UCSD-AML1 (cell line): Measurements from ENCODE around the gene SUSD1.
"Not testable (repeated sequence)": the region's sequence is repeated elsewhere in the genome, so short reads cannot be mapped to it uniquely, and the experiment has no call there.

Experiments used
- DNase-seq: peaks from one replicate; lab custom pipeline; 2025; ENCODE audit not compliant: unreplicated experiment; lab: John Stamatoyannopoulos, UW

SUSD1 gene

DNA sequence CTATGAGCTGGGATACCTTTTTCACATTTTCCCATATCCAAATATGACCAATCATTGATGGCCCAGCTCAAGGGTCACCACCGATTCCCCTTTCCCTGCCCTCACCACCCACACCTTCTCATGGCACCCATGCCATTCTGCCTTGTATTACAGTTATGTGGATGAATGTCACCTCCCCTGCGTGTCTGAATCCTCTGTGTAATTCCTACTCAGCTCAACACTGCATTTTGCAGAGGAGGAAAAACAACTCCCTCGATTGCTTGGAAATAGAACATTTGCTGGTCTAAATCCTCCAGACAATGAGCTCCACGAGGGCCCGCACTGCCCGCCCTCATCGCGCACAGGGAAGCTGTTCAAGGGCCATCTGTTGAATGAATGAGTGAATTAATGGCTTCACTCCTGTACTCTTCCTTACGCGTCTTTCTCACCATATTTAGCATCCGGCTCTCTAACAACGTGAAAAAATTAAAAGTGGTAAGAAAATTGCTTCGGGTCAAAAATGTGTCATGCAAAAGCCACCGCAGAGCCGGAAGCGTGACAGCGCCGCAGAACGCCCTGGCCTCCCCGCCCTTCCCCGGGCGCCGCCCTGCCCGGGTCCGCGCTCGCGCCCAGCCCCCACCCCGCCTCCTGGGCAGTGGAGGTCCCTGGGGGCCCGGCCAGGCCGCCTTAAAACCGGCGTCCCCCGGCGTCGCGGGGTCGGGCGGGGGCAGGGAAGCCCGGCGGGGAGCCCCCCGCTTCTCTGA lies 704 bp downstream of the SUSD1 start:
- DNase-seq: peak; percentile 87

DNA sequence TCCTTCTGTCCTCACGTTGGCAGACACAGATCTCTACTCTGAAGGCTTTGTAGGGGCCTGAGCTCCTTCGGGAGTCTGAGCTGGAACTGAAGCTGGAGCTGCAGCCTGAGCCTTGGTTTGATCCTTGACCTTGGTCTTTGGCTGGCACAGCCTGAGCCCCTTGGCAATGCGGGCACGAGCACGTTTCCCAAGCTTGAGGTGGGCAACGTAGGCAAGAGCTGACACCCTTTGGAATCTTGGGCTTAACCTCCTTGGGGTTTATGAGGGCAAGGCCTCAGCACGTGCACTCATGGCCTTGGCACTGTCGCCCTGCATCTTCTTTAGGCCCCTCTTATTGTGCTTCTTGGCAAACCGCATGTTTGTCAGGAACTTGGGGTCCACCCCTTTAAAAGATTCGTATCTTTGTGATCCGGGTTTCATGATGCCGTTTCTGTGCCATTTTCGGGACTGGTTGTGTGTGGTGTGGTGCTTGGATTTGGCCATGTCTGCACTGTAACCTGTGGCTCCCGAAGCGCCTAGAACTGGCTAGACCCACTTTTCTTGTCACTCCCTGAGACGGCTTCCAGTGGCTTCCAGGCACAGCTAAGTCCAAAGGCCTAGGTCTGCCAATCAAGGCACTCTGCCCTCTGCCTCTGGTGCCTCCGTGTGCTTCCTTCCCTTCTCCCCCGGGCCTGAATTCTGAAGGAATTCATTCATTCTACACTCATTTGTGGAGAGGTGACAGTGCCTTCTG lies 1.4 kb downstream of the SUSD1 start:
- peak; percentile 22 for DNase-seq

DNA sequence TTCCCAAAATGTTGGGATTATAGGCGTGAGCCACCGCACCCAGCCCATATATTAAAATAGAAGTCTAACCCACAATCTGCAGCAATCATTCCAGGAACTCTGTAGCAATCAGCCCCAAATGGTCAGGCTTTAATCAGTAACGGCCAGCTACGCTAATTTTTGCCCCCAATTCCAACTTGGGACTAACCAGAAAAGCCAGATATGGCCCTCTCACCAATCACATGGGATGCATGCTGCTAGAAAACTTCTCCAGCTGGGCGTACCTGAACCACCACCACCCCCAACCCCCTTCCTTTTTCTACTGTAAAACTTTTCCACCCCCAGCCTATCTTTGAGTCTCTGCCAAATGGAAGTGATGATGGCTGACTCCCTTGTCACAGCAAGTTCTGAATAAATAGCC lies 4.1 kb downstream of the SUSD1 start:
- no peak for DNase-seq

DNA sequence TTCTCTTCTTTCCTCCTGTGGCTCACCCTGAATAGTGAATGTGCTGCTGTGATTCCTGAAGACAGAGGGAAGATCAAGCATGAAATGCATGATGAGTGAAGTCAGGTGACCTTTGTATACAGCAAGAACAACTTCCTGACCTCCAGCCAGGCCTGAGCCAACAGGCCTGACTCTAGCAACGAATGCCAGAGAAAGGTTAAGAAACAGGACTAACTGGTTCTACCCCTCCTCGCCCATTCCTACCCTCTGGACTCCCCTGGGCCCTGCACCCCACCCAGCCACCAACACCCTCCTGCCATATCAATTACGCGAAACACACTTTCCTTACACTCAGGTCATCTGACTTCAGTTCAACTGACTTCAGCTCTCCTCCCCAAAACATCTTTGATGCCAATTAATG lies 4.9 kb downstream of the SUSD1 start:
- DNase-seq: no peak

DNA sequence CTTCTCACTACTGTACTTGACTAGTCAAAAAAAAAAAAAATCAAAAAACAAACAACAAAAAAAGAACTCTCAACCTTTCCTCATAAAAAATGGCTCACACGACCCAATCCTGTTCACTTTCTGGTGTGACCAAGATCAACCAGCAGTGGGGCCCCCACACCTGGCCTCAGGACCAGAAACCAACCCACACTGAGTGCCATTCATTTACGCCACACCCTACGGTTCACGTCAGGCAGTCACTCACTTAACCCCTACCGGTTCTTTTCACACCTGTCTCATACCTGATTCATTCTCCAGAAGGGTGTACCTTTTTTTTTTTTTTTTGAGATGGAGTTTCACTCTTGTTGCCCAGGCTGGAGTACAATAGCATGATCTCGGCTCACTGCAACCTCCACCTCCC lies 5.7 kb downstream of the SUSD1 start:
- DNase-seq: no peak

DNA sequence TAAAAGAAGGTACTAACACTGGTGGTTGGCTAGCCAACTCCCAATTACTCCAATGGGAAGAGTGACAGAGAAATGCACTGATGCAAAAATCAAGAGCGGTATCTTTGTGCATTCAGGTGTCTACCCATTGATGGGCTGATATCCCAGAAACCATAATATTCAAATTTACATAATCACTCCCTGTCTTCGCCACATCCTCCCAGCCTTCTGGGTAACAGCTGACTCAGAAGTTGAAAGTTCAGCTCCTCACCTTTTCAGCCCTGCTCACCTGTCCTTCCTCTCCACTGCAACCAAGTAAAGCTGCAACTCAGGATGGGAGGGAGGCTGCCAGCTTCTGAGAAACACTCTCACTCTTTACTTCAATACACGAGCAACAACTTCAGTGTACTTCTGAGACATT lies 6.9 kb downstream of the SUSD1 start:
- DNase-seq: no peak

DNA sequence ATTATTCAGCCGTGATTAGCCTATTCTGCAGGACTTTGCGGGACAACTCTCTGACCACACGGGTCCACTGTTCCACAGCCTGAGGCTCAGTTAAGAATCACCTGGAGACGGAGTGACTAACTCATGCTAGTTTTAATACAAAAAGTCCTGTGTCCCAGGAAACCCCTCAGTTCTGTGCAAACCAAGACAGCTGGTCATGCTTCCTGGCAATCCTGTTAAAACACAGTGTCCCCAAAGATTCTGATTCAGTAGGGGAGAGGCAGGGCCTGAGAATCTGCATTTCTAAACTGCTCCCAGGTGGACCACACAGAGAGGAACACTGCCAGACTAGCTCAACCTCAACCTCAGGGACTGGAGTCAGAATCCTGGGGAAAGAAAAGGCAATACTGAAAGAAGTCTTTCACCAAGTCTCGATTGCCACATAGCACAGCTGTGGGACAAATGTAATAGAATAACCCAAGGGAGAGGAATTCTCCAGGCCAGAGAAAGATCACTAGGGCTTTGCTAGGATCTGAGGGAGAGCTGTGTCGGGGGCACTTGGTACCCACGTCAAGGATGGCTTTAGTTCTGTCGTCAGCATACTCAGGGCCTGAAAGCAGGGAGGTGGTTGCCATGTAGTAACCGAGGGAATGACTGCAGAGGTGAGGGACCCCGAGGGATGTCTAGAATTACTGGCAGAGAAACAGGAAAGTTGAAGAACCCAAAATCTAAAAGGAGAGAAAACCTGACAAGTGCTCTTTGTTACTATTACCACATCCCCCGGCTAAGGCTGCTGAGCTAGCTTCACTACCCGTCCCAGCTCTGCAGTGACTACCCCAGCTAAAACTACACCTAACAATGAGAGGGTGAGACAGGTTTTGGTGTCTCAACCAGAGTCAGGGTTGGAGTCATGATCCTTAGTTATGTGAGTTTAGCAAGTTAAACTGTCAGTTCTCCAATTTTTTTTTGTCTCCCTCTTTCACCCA lies 8.6 kb downstream of the SUSD1 start:
- DNase-seq: peak; percentile 18

DNA sequence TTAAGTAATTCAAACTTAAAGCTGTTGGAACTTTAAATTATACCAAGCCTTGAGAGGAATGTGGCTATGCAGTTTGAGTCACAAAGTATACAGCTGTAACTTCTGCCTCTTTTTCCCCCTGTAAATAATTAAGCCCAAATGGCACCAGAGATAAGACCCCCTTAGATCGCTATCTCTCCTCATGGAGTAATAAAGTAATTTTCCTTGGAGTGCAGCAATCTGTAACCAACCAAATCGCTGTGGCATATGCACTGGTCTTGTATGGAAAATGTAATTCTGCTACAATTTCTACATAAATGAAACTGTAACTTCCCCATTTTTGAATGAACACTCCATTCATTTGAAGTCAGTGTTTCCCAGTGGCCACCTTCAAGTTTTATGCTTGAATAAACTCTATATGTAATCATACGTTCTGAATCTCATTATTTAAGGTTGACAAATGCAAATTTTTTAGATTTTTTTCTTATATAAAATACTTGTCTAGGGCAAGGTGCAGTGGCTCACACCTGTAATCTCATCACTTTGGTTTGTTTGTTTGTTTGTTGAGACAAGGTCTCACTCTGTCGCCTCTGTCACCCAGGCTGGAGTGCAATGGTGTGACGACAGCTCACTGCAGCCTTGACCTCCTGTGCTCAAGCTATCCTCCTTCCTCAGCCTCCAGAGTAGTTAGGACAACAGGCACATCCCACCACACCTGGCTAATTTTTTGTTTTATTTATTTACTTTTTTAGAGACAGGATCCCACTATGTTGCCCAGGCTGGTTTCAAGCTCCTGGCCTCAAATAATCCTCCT lies 12.3 kb downstream of the SUSD1 start:
- DNase-seq: no peak

DNA sequence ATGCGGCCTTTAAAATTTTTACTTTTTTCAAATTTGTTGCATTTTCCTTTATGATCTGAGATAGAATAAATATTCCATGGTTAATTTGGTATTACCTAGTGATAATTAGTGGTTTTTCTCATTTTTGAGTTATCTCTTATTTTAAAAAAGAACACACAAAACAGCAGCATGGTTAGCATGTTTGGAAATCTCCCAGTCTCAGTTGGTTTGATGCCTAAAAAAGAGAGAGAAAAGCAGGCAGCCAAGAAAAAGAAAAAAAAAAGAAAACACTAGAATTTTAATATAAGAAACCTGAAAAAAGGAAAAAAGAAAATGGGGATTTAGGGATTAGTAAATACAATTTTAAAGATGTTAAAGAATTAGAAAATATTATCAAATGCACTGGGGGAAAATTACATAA lies 15.3 kb downstream of the SUSD1 start:
- no peak for DNase-seq

DNA sequence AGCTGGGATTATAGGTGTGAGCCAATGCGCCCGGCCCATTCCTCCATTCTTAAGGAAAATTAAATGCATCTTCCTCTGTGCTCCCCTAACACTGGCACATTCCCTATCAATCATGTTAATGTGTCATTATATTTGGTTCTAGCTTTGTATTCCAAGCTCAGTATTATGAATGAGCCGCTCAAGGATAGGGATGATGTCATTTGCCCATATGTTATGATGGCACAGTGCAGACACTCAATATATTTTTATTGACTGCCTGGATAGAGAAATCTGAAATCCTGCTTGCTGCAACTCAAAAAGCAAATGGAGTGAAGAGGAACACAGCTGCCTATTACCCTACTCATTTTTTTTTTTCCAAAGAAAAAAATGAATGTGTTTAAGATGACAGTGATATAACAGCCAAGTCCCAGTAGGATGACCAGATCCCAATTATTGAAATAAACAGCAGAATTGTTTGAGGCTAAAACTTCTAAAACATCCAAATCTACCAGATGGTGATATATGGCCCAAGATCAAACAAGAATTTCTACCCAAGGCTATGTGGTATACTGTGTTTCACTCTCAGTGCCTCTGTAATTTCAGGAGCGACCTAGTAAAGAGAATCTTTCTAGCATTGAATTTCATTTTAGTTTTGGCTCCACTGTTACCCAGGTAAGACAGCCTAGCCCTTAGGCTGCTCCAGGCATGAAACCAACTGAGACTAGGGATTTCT lies 16.3 kb downstream of the SUSD1 start:
- DNase-seq: no peak

DNA sequence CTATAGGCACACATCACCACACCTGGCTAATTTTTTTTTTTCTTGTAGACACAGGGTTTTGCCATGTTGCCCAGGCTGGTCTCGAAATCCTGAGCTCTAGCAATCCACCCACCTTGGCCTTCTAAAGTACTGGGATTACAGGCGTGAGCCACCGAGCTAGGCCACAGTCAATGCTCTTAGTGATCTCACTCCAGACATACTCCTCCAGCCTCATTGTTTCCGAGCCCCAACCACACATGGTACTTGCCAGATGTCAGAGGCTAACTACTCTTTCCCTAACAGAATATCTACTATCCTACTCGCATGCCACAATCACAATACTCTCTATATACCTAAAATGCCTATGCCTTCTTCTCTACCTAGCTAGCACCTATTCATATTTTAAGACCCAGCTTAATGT lies 17.1 kb downstream of the SUSD1 start:
- no peak for DNase-seq

DNA sequence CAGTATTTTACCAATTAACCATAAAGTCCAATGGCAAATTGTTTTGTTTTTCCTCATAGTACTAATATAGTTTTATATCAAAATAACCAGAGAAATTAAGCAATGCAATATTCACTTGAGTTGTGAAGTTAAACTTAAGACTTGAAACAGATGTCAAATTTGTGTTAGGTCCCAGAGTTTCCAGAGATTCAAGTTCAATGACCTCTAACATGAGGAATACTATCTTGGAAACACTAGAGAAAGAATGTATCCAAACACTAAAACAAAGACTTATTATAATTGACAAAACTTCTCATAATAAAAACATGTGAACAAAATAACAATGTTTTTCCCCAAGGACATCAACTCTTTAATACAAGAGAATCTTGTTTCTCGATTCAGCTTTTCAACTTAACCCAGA lies 18.0 kb downstream of the SUSD1 start:
- DNase-seq: no peak

DNA sequence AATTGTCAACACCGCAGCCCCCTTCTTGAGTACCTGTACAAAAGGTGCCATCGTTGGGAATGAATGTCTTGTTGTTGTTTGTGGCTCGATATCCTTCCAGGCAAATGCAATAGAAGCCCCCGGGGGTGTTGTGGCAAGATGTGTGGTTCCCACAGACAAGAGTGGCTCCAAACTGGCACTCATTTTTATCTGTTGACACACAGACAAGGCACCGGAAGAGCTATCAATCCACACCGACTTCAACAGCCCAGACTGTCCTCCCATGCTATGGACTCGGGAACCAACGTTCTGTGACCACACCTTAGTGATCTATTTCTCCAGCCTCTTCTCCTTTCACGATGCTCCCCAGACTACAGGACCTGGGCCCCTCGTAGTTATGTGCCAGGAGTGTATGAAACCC lies 25.9 kb downstream of the SUSD1 start:
- DNase-seq: no peak

DNA sequence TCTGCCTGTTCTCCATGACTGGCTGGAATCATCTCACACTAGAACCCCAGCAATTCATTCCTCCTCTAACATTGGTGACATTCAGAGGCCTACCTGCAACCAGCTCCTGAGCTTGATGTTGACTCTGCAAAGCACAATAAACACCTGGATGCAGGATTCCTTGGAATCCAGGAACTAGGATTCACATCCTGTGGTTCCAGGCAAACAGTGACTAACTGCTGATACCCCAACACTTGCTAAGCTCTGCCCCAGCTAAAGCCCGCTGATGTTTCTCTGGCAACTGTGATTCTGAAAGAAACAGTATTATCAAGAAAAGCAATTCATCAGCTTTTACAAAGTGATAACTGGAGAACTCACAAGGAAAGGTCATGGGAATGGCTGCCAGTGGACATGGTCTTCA lies 29.2 kb downstream of the SUSD1 start:
- no peak for DNase-seq

DNA sequence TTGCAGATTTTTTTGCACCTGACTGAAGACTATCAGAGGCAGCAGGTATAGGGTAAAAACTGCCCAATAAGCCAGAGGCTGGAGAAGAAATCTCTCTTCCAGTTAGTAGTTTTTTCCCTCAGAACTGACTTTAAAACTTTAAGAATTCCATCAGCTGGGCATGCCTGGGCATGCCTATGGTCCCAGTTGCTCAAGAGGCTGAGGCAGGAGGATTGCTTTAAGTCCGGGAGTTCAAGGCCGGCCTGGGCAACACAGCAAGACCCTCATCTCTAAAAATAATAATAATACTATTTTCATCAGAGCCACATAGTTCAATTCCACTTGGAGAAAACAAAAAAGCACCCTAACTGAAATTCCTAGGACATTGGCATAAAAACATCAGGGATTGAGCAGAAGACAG lies 30.3 kb downstream of the SUSD1 start:
- no peak for DNase-seq

DNA sequence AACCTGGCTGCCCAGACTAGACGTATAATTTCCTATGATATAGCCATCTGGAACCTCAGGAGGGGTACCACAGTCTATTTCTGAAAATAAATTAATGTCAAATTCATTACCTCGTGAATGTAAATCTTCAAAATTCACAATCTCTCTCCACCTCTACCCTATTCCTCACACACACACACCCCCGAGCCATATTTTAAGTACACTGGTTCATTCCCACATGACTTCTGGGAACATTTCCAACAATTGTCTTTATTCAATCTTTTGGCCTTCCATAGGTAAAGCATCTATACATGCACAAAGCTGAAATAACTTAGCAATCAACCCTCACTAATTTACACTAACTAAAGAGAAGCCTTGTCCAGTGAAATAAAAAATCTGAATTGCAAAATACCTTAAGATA lies 32.7 kb downstream of the SUSD1 start:
- DNase-seq: no peak

DNA sequence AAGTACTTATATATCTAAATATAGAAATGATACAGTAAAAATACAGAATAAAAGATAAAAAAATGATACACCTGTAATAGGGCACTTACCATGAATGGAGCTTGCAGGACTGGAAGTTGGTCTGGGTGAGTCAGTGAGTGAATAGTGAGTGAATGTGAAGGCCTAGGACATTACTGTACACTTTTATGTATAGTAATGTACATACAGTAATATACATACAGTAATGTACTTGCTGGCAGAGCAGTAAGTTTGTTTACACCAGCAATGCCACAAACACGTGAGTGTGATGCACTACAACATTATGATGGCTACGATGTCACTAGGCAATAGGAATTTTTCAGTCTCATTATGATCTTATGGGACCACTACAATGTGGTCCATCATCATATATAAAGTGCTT lies 34.2 kb downstream of the SUSD1 start:
- no peak for DNase-seq

DNA sequence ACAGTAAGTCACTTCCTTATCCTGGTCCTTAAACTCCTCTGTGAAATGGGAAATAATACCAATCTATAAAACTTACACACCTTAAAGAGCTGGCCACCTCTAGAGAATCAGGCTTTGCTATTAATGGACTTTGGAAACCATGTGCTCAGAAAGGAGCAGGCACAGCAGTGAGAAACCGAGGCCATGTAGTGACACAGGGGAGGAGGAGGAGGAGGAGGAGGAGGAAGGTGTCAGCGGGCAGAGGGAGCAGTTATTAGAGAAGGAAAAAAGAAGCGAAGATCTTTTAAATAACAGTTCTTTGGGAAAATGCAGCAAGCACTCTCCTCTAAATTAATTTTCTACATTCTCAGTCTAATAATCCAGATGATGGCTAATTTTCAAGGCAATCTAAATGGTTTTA lies 38.0 kb downstream of the SUSD1 start:
- no peak for DNase-seq

DNA sequence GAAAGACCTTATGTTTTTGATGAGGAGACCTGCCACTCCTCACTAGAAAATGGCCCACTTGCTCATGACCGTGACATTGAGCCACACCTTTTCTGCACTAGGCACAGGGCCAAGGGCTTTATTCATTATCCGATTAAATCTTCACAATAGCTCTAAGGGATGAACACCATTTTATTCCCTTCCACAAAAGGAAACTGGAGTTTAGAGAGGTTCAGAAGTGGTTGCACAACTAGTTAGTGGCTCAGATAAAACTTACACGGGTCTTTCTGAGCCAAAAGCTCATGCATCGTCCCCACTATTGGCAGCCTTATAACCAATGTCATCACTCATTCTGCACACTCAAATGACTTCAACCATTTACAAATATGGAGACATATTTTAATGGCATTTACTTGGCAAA lies 39.4 kb downstream of the SUSD1 start:
- DNase-seq: no peak

DNA sequence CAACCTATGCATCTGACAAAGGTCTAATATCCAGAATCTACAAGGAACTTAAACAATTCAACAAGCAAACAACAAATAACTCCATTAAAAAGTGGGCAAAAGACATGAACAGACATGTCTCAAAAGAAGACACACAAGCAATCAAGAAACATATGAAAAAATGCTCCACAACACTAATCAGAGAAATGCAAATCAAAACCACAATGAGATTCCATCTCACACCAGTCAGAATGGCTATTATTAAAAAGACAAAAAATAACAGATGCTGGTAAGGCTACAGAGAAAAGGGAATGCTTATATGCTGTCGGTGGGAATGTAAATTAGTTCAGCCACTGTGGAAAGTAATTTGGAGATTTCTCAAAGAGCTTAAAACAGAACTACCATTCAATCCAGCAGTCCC lies 41.3 kb downstream of the SUSD1 start:
- not testable (repeated sequence) for DNase-seq
